ENCODE results near the gene FNDC10.

The FNDC10 gene

GRCh38 chr1:1615256-1616044 is 15.5 kb upstream of the FNDC10 start, which contains the start of gene MIB2:
TSS of gene MIB2 (plus strand) at chr1:1615500. CDS start at chr1:1623453, 7,953 bp downstream.
- DNase-seq, result peak; percentile 98

GRCh38 chr1:1614954-1615255 is 15.0 kb upstream of the FNDC10 start:
- DNase-seq, result no peak

- DNase-seq, result peak; percentile 91
Measured at GRCh38 chr1:1614204-1614953, 14.4 kb upstream of the FNDC10 start.

GRCh38 chr1:1613509-1614082 is 13.7 kb upstream of the FNDC10 start:
- peak; percentile 35 for DNase-seq

GRCh38 chr1:1612104-1612400 is 12.1 kb upstream of the FNDC10 start:
- DNase-seq, result no peak

GRCh38 chr1:1610796-1611195 is 10.9 kb upstream of the FNDC10 start:
- DNase-seq, result no peak

GRCh38 chr1:1609822-1610485 is 10.0 kb upstream of the FNDC10 start:
- DNase-seq, result no peak

GRCh38 chr1:1606232-1606631 is 6.3 kb upstream of the FNDC10 start:
- no peak for DNase-seq

- no peak for DNase-seq
Measured at GRCh38 chr1:1605724-1606123, 5.8 kb upstream of the FNDC10 start.

- no peak for DNase-seq
Measured at GRCh38 chr1:1605034-1605591, 5.2 kb upstream of the FNDC10 start.

- DNase-seq, result no peak
Measured at GRCh38 chr1:1604374-1605033, 4.6 kb upstream of the FNDC10 start.

GRCh38 chr1:1603671-1604373 is 3.9 kb upstream of the FNDC10 start:
- no peak for DNase-seq

GRCh38 chr1:1602968-1603506 is 3.1 kb upstream of the FNDC10 start:
- DNase-seq, result no peak

- no peak for DNase-seq
Measured at GRCh38 chr1:1602304-1602967, 2.5 kb upstream of the FNDC10 start.

- DNase-seq, result no peak
Measured at GRCh38 chr1:1601564-1602303, 1.8 kb upstream of the FNDC10 start.

GRCh38 chr1:1600861-1601563 is 1.1 kb upstream of the FNDC10 start:
- no peak for DNase-seq

- DNase-seq, result peak; percentile 27
Measured at GRCh38 chr1:1599030-1599934, 653 bp downstream of the FNDC10 start.

- no peak for DNase-seq
Measured at GRCh38 chr1:1598720-1599029, 1.3 kb downstream of the FNDC10 start.

All from hematopoietic multipotent progenitor cell treated with erythropoietin and hydrocortisone succinate and interleukin-3 and kit ligand, for 8 days (in vitro differentiated cells).